Measurements from ENCODE around the gene PQBP1.

The PQBP1 gene

GRCh38 chrX:48927123-48927522, 29.4 kb downstream of the PQBP1 start:
- no peak for DNase-seq

- no peak for DNase-seq
These were observed 30.1 kb downstream of the PQBP1 start for GRCh38 chrX:48927736-48928382.

GRCh38 chrX:48933757-48934156, 36.0 kb downstream of the PQBP1 start:
- DNase-seq = no peak

DNA sequence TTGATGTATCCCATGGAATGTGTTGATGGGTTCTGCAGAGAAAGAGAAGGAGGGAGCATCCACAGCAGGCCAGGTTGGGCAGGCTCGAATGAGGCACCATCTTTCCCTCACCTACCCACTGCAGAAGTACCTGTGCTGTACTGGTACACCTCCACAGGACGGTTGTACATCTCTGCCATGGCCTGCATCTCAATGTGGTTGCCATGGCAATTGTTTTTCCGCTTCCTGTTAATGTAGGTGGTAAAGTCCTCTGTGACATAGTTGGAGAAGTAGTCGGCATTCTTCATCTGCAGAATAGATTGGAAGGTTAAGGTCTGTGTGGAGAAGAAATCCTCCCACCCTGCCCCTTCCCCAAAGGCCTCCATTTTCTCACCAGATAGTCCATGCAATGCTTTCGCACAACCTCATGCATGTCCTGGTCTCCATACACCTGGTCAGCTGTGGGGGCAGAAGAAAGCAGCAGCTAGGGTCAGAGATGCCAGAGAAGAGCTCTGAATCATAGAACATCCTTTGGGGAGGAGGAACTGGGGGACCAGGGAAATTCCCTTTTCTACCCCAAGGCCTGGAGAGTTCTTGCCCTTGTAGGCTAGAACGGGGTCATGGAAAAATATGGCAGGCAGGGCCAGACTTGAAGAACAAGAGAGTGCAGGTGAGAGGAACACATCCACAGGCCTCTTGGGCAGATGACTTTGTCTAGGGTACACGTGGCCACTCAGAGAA, 37.0 kb downstream of the PQBP1 start:
- DNase-seq = no peak

DNA sequence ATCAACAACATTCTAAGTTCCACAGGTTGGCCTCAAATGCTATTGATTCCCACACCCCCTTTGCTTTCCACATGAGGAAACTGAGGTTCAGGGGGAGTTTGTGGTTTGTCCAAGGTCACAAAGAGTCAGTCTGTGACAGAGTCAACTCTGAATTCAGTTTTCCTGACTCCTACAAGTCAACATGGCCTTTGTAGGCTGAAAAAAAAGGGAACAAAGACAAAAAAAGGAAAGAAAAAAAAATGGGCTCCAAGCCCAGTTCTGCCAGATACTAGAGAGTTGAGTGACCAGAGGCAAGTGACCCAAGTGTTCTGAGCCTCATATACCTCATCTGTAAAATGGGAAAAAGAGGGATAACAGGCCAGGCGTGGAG, 37.6 kb downstream of the PQBP1 start:
- DNase-seq = no peak

- DNase-seq = no peak
These were observed 38.8 kb downstream of the PQBP1 start for GRCh38 chrX:48936429-48937053.

DNA sequence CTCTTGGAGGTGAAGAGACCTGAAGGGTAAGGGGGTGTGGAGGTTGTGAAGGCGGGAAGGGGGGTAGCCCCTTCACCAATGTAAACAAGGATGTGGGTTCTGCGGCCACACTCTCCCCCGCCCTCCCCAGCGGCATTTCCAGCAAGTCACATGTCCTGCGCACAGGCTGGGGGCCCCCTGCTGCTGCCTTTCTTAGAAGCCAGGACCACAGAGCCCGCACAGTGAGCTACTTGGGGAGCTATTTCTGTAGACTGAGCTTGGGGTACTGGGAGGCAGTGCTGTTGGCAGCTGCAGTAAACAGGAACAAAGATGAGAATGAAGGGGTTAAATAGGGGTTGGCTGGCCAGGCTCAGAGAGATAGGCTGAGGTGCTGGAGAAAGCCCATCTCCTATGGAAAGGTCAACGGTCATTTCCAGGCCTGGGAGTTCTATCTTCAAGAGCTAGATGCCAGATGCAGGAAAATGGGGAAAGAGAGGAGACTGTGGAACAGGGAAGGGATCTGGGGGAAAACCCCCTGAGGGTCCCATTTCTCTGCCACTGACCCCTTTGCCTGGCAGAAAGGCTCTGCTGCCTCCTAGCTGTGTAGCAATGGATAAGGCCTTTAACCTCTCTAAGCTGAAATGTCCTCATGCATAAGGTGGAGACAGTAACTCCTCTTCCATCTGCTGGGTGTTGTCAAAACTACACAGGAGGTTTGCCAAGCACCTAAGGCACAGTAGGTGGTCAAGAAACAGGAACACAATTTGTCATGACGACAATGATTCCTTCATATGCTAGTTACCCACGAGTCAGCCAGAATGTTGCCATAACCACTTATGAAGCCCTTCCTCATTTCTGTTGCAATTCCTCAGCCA, 39.6 kb downstream of the PQBP1 start:
- no peak for DNase-seq

GRCh38 chrX:48938721-48939425, 41.1 kb downstream of the PQBP1 start:
- no peak for DNase-seq

- no peak for DNase-seq
These were observed 41.9 kb downstream of the PQBP1 start for GRCh38 chrX:48939524-48940228.

DNA sequence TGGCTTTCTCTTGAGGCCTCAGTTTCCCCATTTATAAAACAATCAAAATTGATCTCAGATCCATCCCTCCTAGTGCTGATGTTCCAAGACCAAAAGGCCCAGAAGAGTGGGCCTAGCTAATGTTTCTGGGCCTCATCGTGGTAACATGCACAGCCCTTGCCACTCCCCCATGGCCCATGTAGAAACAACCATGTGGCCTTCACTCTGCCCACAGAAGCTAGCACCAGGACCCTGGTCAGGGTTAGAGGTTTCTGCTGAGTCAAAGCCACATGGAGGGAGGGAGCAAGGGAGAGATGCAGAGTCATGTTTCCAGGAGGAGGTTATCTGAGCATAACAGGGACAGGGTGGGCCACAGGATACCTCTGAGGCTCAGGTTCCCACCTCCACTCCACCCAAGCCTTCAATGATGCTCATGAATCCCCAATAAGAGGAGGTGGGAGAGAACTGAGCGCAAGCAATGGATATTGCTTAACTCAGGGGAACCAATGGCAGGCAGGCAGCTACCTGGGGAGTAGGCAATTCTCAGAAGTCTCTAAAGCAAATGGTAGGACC, 42.8 kb downstream of the PQBP1 start:
- no peak for DNase-seq

DNA sequence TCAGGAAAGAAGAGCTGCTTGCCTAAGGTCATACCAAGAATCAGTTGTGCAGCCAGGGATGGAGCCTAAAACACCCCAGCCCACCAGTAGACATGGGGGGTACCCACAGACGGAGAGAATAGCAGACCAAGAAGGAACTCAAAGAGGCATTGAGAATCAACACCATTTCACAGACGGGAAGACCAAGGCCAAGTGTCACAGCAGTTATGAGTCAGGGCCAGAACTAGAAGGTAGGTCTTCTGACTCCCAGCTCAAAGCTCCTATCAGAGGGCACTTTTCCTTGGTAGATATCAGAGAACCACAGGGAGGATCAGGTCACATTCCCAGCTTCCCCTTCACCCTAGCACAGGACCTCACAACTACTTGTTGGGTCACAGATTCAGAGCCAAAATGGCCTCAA, 45.2 kb downstream of the PQBP1 start:
- DNase-seq = no peak

GRCh38 chrX:48945517-48946348, 48.0 kb downstream of the PQBP1 start:
- DNase-seq = no peak

GRCh38 chrX:48948589-48948988, 50.9 kb downstream of the PQBP1 start:
- DNase-seq = no peak
